H9 (cell line): ENCODE results near the gene FOXD1. TPM values are rescaled to one million over a fixed set of nuclear protein-coding genes. Genes with fewer than 3 reads are reported as not detected.

ENCODE experiments used
- DNase-seq: peaks from one replicate; pipeline ENCODE4 v3.0.0-alpha.2; 2017
- H2AFZ ChIP-seq: one replicate; pipeline ENCODE4 v1.6.1; 2013; ENCODE audit warnings: mild to moderate bottlenecking, low read length, control low read depth, moderate library complexity
- H2AK5ac ChIP-seq: 2 replicates; pipeline ENCODE4 v1.6.1; 2013; ENCODE audit warnings: low read length, control low read depth, mixed read lengths; ENCODE audit not compliant: insufficient read length
- H2BK120ac ChIP-seq: one replicate; pipeline ENCODE4 v1.6.1; 2013; ENCODE audit warnings: low read depth, mild to moderate bottlenecking, low read length, control low read depth, inconsistent platforms; ENCODE audit not compliant: poor library complexity, severe bottlenecking
- H2BK12ac ChIP-seq: 2 replicates; pipeline ENCODE4 v1.6.1; 2013; ENCODE audit warnings: low read length, control low read depth, mixed read lengths, low read depth; ENCODE audit not compliant: insufficient read length
- H2BK15ac ChIP-seq: 2 replicates; pipeline ENCODE4 v1.6.1; 2013; ENCODE audit warnings: low read depth, low read length, control low read depth
- H2BK20ac ChIP-seq: one replicate; pipeline ENCODE4 v1.6.1; 2013; ENCODE audit warnings: low read depth, mild to moderate bottlenecking, low read length, control low read depth, inconsistent platforms; ENCODE audit not compliant: poor library complexity, severe bottlenecking
- H2BK5ac ChIP-seq: 2 replicates; pipeline ENCODE4 v1.6.1; 2013; ENCODE audit warnings: low read length, control low read depth, mixed read lengths; ENCODE audit not compliant: insufficient read length
- H3K14ac ChIP-seq: 2 replicates; pipeline ENCODE4 v1.6.1; 2013; ENCODE audit warnings: low read length, control low read depth; ENCODE audit not compliant: insufficient read depth
- H3K18ac ChIP-seq: 2 replicates; pipeline ENCODE4 v1.6.1; 2013; ENCODE audit warnings: low read depth, mild to moderate bottlenecking, mixed read lengths, low read length, control low read depth; ENCODE audit not compliant: insufficient read length
- H3K23ac ChIP-seq: 2 replicates; pipeline ENCODE4 v1.6.1; 2013; ENCODE audit warnings: low read length, control low read depth, mixed read lengths, low read depth; ENCODE audit not compliant: insufficient read length
- H3K23me2 ChIP-seq: 2 replicates; pipeline ENCODE4 v1.6.1; 2013; ENCODE audit warnings: low read depth, mild to moderate bottlenecking, mixed read lengths, low read length, control low read depth; ENCODE audit not compliant: insufficient read length, poor library complexity, severe bottlenecking
- H3K27ac ChIP-seq: 2 replicates; pipeline ENCODE4 v1.5.1; 2013; ENCODE audit warnings: low read length, control low read depth, mixed read lengths, low read depth; ENCODE audit not compliant: insufficient read length
- H3K27me3 ChIP-seq: 2 replicates; pipeline ENCODE4 v1.6.1; 2013; ENCODE audit warnings: low read length, control low read depth, inconsistent platforms; ENCODE audit not compliant: insufficient read depth
- H3K4ac ChIP-seq: 2 replicates; pipeline ENCODE4 v1.6.1; 2013; ENCODE audit warnings: low read depth, mild to moderate bottlenecking, control low read depth, inconsistent platforms, low read length, moderate library complexity
- H3K4me1 ChIP-seq: 2 replicates; pipeline ENCODE4 v1.6.1; 2013; ENCODE audit warnings: low read length, control low read depth, inconsistent platforms; ENCODE audit not compliant: insufficient read depth
- H3K4me2 ChIP-seq: 2 replicates; pipeline ENCODE4 v1.6.1; 2013; ENCODE audit warnings: low read length, control low read depth, mixed read lengths; ENCODE audit not compliant: insufficient read length, insufficient read depth
- H3K56ac ChIP-seq: 2 replicates; pipeline ENCODE4 v1.6.1; 2013; ENCODE audit warnings: low read depth, mild to moderate bottlenecking, mixed read lengths, low read length, control low read depth; ENCODE audit not compliant: insufficient read length
- H3K79me1 ChIP-seq: 2 replicates; pipeline ENCODE4 v1.6.1; 2013; ENCODE audit warnings: low read depth, mild to moderate bottlenecking, moderate library complexity, low read length, control low read depth, inconsistent platforms; ENCODE audit not compliant: insufficient read depth, poor library complexity, severe bottlenecking
- H3K79me2 ChIP-seq: 2 replicates; pipeline ENCODE4 v1.6.1; 2013; ENCODE audit warnings: low read length, control low read depth, inconsistent platforms; ENCODE audit not compliant: insufficient read depth
- H3K9ac ChIP-seq: 2 replicates; pipeline ENCODE4 v1.6.1; 2013; ENCODE audit warnings: low read length, control low read depth, mixed read lengths; ENCODE audit not compliant: insufficient read length; ENCODE audit errors: extremely low read depth
- H3K9me3 ChIP-seq: one replicate; pipeline ENCODE4 v1.6.1; 2013; ENCODE audit warnings: low read depth, low read length, inconsistent platforms; ENCODE audit not compliant: control insufficient read depth
- H3T11ph ChIP-seq: one replicate; pipeline ENCODE4 v1.6.1; 2013; ENCODE audit warnings: mild to moderate bottlenecking, low read length, control low read depth, inconsistent platforms
- H4K20me1 ChIP-seq: one replicate; pipeline ENCODE4 v1.6.1; 2013; ENCODE audit not compliant: control insufficient read depth, insufficient read length, insufficient read depth
- H4K5ac ChIP-seq: 2 replicates; pipeline ENCODE4 v1.6.1; 2013; ENCODE audit warnings: low read depth, mild to moderate bottlenecking, mixed read lengths, low read length, control low read depth; ENCODE audit not compliant: insufficient read length
- H4K8ac ChIP-seq: replicated peaks from 2 replicates; pipeline ENCODE4 v1.6.1; 2013; ENCODE audit warnings: low read length, control low read depth, mixed read lengths, low read depth; ENCODE audit not compliant: insufficient read length
- H4K91ac ChIP-seq: 2 replicates; pipeline ENCODE4 v1.6.1; 2013; ENCODE audit warnings: low read depth, mild to moderate bottlenecking, moderate library complexity, mixed read lengths, low read length, control low read depth; ENCODE audit not compliant: insufficient read length
- H3K27ac Mint-ChIP-seq, 3 experiments: 2 replicates in 2 of 3; 3 replicates in 1 of 3; pipeline ENCODE4 v1.8.0; 2020 to 2021; ENCODE audit warnings: mixed read lengths in 3 of 3, mild to moderate bottlenecking in 1 of 3, moderate library complexity in 1 of 3
- H3K27me3 Mint-ChIP-seq: 2 replicates; pipeline ENCODE4 v1.8.0; 2021; ENCODE audit warnings: low read depth, mild to moderate bottlenecking, moderate library complexity, mixed read lengths
- H3K36me3 Mint-ChIP-seq, 3 experiments: 2 replicates in 2 of 3; 3 replicates in 1 of 3; pipeline ENCODE4 v1.8.0; 2020 to 2021; ENCODE audit warnings: low read depth in 3 of 3, mixed read lengths in 3 of 3; ENCODE audit not compliant: insufficient read depth in 1 of 3
- H3K4me1 Mint-ChIP-seq, 2 experiments: 2 replicates each; pipeline ENCODE4 v1.8.0; 2020; ENCODE audit warnings: mixed read lengths in 2 of 2
- H3K4me3 Mint-ChIP-seq, 2 experiments: 2 replicates in 1 of 2; 3 replicates in 1 of 2; pipeline ENCODE4 v1.8.0; 2020 to 2021; ENCODE audit warnings: mild to moderate bottlenecking in 2 of 2, mixed read lengths in 2 of 2, moderate library complexity in 1 of 2
- H3K9me3 Mint-ChIP-seq, 2 experiments: 2 replicates in 1 of 2; 3 replicates in 1 of 2; pipeline ENCODE4 v1.8.0; 2020; ENCODE audit warnings: mild to moderate bottlenecking in 2 of 2, mixed read lengths in 2 of 2, moderate library complexity in 1 of 2
- CTCF ChIP-seq: fragments of 200-600 bp; sonication (generic); conservative IDR thresholded peaks from 3 replicates; pipeline ENCODE4 v1.8.0; 2021; ENCODE audit warnings: antibody characterized with exemption, mild to moderate bottlenecking
- WGBS: extraction: QIAGEN DNeasy Blood & Tissue Kit; methylation state at CpG from one replicate; pipeline ENCODE4 v1.1.7; 2013; ENCODE audit warnings: missing lambda C conversion rate, low lambda C conversion rate, mixed read lengths; ENCODE audit not compliant: insufficient read length; ENCODE audit errors: extremely low coverage; 5-methylcytosine and 5-hydroxymethylcytosine counted together
- total RNA-seq: library from RNA; stranded (reverse); gene quantifications from 2 replicates; pipeline ENCODE4 v1.2.1, GENCODE V29; 2021

The FOXD1 gene
- total RNA-seq, 1 experiment from 2014 or later, result 0.20 TPM

GRCh38 chr5:73437777-73438644, 10.6 kb downstream of the FOXD1 start:
- Histone ChIP-seq H4K91ac (no peak overlapping the region), H3K23ac (no peak overlapping the region), H3K9me3 (no peaks in the 10 kb centered on the region), H3K4me2 (peak overlapping the region; percentile 23), H2AFZ (no peak overlapping the region), H3K9ac (no peak overlapping the region), H3K23me2 (peaks cover 8% of the 10 kb centered on the region), H2AK5ac (no peak overlapping the region), H4K20me1 (no peaks in the 10 kb centered on the region), H3K79me2 (no peaks in the 10 kb centered on the region), H4K8ac (no peak overlapping the region), H2BK12ac (no peak overlapping the region), H4K5ac (no peak overlapping the region), H3K4ac (no peak overlapping the region), H2BK20ac (no peak overlapping the region), H3K27ac (no peak overlapping the region), H3K27me3 (peaks cover 81% of the 10 kb centered on the region), H3T11ph (no peak overlapping the region), H2BK5ac (no peak overlapping the region), H3K4me1 (no peaks in the 10 kb centered on the region), H2BK120ac (no peak overlapping the region), H2BK15ac (no peak overlapping the region), H3K14ac (no peak overlapping the region), H3K56ac (no peak overlapping the region), H3K18ac (no peak overlapping the region), H3K79me1 (no peaks in the 10 kb centered on the region)
- no peak; the same call in 2 of the 3 replicates for TF ChIP-seq CTCF
- H3K9me3 Mint-ChIP-seq, result peaks cover 15 to 29% of the 10 kb centered on the region in 2 experiments
- no peak overlapping the region for H3K27ac Mint-ChIP-seq
- WGBS, result no CpG with 5 or more reads among the region's 18 CpGs
- peak overlapping the region; percentile 35 to 68 for H3K4me3 Mint-ChIP-seq
- H3K4me1 Mint-ChIP-seq, result peaks cover 20 to 29% of the 10 kb centered on the region in 2 experiments
- no peak for DNase-seq
- H3K27me3 Mint-ChIP-seq, result peaks cover 98% of the 10 kb centered on the region
- H3K36me3 Mint-ChIP-seq, result no peaks in the 10 kb centered on the region; a peak in 1 of 7 replicates
